K562 (cell line): ENCODE data around the gene CASKIN2. TPM values are rescaled to one million over a fixed set of nuclear protein-coding genes. Genes with fewer than 3 reads are reported as not detected.

Source experiments
- ATAC-seq: fragments of 200-7000 bp; cut with Tn5 transposase; 3 replicates; pipeline ENCODE4 v1.9.1; 2020; ENCODE audit warnings: moderate library complexity
- BruUV-seq: library from RNA; stranded (reverse); fragments of 400-500 nt; replicated peaks from 2 replicates; lab custom pipeline; 2021; lab: Mats Ljungman, UMichigan
- CTCF ChIA-PET: fragments of 300-600 bp; formaldehyde crosslinking; extraction: SDS; loops from one replicate; lab custom pipeline; 2021; ENCODE audit warnings: low intra/inter-chr PET ratio; lab: Yijun Ruan, JAX
- POLR2A ChIA-PET: fragments of 300-600, 350-650 bp; sonication (Branson Sonifier 250); formaldehyde crosslinking; extraction: SDS; loops from one replicate; lab custom pipeline; 2021; ENCODE audit warnings: antibody characterized with exemption, inconsistent platforms; lab: Yijun Ruan, JAX
- DNase-seq, 4 experiments: peaks; one replicate each; pipeline versions ENCODE4 v3.0.0 to v3.0.0-alpha.2; 2011 to 2018; ENCODE audit warnings: low spot score in 3 of 4, mixed read lengths in 3 of 4; ENCODE audit errors: extremely low read depth in 1 of 4
- FAIRE-seq: peaks from 2 replicates; lab custom pipeline; 2011; peaks lifted over from hg19 to GRCh38; lab: Jason Lieb, UNC
- H2AFZ ChIP-seq: 2 replicates; pipeline ENCODE4 v1.6.0; 2011; ENCODE audit warnings: low read depth, low read length, control low read depth, inconsistent platforms
- H3K27ac ChIP-seq: fragments of 200-600 bp; 3 replicates; pipeline ENCODE4 v1.8.0; 2011; ENCODE audit warnings: low read depth, mild to moderate bottlenecking, control low read depth, inconsistent platforms, low read length, moderate library complexity, mixed read lengths; ENCODE audit errors: extremely low read depth
- H3K27me3 ChIP-seq, 2 experiments: fragments of 300-600 bp in 1 of 2; 2 replicates in 1 of 2; 3 replicates in 1 of 2; pipeline versions ENCODE4 v1.6.0 to v1.8.0; 2011; ENCODE audit warnings: inconsistent platforms in 2 of 2, low read length in 2 of 2, mild to moderate bottlenecking in 1 of 2, mixed read lengths in 1 of 2, moderate library complexity in 1 of 2; ENCODE audit not compliant: control insufficient read depth in 2 of 2, insufficient read depth in 2 of 2
- H3K36me3 ChIP-seq: fragments of 300-600 bp; 3 replicates; pipeline ENCODE4 v1.8.0; 2011; ENCODE audit warnings: mild to moderate bottlenecking, low read length, inconsistent platforms; ENCODE audit not compliant: control insufficient read depth, insufficient read depth
- H3K4me1 ChIP-seq, 2 experiments: fragments of 200-600 bp in 1 of 2; replicated peaks in 1 of 2; 2 replicates in 1 of 2; 3 replicates in 1 of 2; pipeline versions ENCODE4 v1.5.1 to v1.8.0; 2011; ENCODE audit warnings: inconsistent platforms in 2 of 2, low read length in 2 of 2, mild to moderate bottlenecking in 1 of 2, mixed read lengths in 1 of 2, moderate library complexity in 1 of 2; ENCODE audit not compliant: control insufficient read depth in 2 of 2, insufficient read depth in 2 of 2
- H3K4me2 ChIP-seq: 2 replicates; pipeline ENCODE4 v1.6.1; 2011; ENCODE audit warnings: low read length, control low read depth, inconsistent platforms, mixed read lengths; ENCODE audit not compliant: insufficient read depth
- H3K4me3 ChIP-seq: fragments of 200-600 bp; sonication (generic), shearing (Covaris generic); 2 replicates; pipeline ENCODE4 v1.5.1; 2016; ENCODE audit warnings: control low read depth, inconsistent platforms
- H3K79me2 ChIP-seq: fragments of 200-600 bp; 3 replicates; pipeline ENCODE4 v1.8.0; 2011; ENCODE audit warnings: low read length, inconsistent platforms; ENCODE audit not compliant: control insufficient read depth, insufficient read depth
- H3K9ac ChIP-seq, 2 experiments: 2 replicates each; pipeline versions ENCODE4 v1.6.0 to v1.6.1; 2011; ENCODE audit warnings: low read depth in 2 of 2, low read length in 2 of 2, control low read depth in 1 of 2, inconsistent platforms in 1 of 2, mild to moderate bottlenecking in 1 of 2, mixed read lengths in 1 of 2; ENCODE audit not compliant: insufficient read depth in 1 of 2
- H3K9me1 ChIP-seq: one replicate; pipeline ENCODE4 v1.6.0; 2011; ENCODE audit warnings: inconsistent platforms, mild to moderate bottlenecking, low read length, moderate library complexity; ENCODE audit not compliant: control insufficient read depth, insufficient read depth
- H3K9me3 ChIP-seq: replicated peaks from 2 replicates; pipeline ENCODE4 v1.5.1; 2011; ENCODE audit warnings: low read depth, low read length, inconsistent platforms; ENCODE audit not compliant: control insufficient read depth, insufficient read depth
- H4K20me1 ChIP-seq: replicated peaks from 2 replicates; pipeline ENCODE4 v1.6.1; 2011; ENCODE audit warnings: low read length, inconsistent platforms, mixed read lengths; ENCODE audit not compliant: control insufficient read depth, insufficient read depth
- MAFK ChIP-seq: IDR thresholded peaks from 2 replicates; pipeline ENCODE4 v1.6.1; 2011; ENCODE audit warnings: low read length, improper control_type of control experiment
- POLR2G ChIP-seq: fragments of 200-400 bp; formaldehyde crosslinking; IDR thresholded peaks from 2 replicates; pipeline ENCODE4 v1.6.1; 2017; ENCODE audit warnings: low read depth, mild to moderate bottlenecking, antibody characterized with exemption, low read length, moderate library complexity
- RCOR1 ChIP-seq, 2 experiments: IDR thresholded peaks; 2 replicates each; pipeline ENCODE4 v1.6.1; 2012; ENCODE audit warnings: low read depth in 2 of 2, low read length in 2 of 2, borderline replicate concordance in 1 of 2, improper control_type of control experiment in 1 of 2
- TFAP4 ChIP-seq: sonication (generic); formaldehyde crosslinking; IDR thresholded peaks from 2 replicates; pipeline ENCODE4 v1.8.0; 2022; ENCODE audit warnings: missing genetic modification reagents, mild to moderate bottlenecking, moderate library complexity, borderline replicate concordance
- UBTF ChIP-seq, 2 experiments: IDR thresholded peaks; 2 replicates each; pipeline ENCODE4 v1.6.1; 2012; ENCODE audit warnings: improper control_type of control experiment in 2 of 2, low read depth in 2 of 2, low read length in 2 of 2, borderline replicate concordance in 1 of 2
- ZNF143 ChIP-seq: sonication (generic); formaldehyde crosslinking; IDR thresholded peaks from 2 replicates; pipeline ENCODE4 v1.9.0; 2022; ENCODE audit warnings: mild to moderate bottlenecking, missing genetic modification reagents
- ZNF57 ChIP-seq: fragments of 450-650 bp; formaldehyde crosslinking; IDR thresholded peaks from 2 replicates; pipeline ENCODE4 v1.4.0; 2020; ENCODE audit warnings: mild to moderate bottlenecking, moderate library complexity
- WGBS: fragments of 100-300 bp; shearing (Covaris generic); methylation state at CpG from one replicate; pipeline ENCODE4 v1.1.6; 2016; ENCODE audit warnings: low coverage, mixed read lengths; ENCODE audit not compliant: insufficient coverage; ENCODE audit errors: missing lambda C conversion rate; 5-methylcytosine and 5-hydroxymethylcytosine counted together
- in situ Hi-C: fragments of 300-500 bp; cut with MboI; formaldehyde crosslinking; loops from 4 replicates; pipeline ENCODE4 v1.15.0; 2018; ENCODE audit warnings: inconsistent platforms, mixed read lengths
- intact Hi-C: fragments of 100-400 bp; cut with micrococcal nuclease; formaldehyde crosslinking; loops from 2 replicates; pipeline ENCODE4 v1.14.2; 2022
- polyA plus RNA-seq, 8 experiments: library from polyadenylated mRNA; depleted of rRNA in 4 of 8; stranded (reverse) in 5 of 8; unstranded in 3 of 8; fragments of >200 nt; fragmentation: Nextera tagmentation in 2 of 8; fragmentation: Illumina TruSeq in 1 of 8; extraction: Ambion mirVana in 2 of 8; extraction: Trizol in 1 of 8; gene quantifications; 2 replicates each; pipeline versions ENCODE4 v1.2.1 to v1.2.3, GENCODE V29; 2011 to 2014; ENCODE audit warnings: inconsistent platforms in 1 of 8, missing spikeins in 1 of 8
- total RNA-seq, 7 experiments: library from RNA; depleted of rRNA in 6 of 7; stranded (reverse); fragments of >200 nt in 6 of 7; fragmentation: Illumina TruSeq in 2 of 7; extraction: Trizol in 2 of 7; gene quantifications; 2 replicates each; pipeline versions ENCODE4 v1.2.1 to v1.2.3, GENCODE V29; 2011 to 2021; ENCODE audit warnings: low replicate concordance in 1 of 7
- TF ChIP-seq, protein P1 (sequence below): sonication (generic); formaldehyde crosslinking; IDR thresholded peaks from 2 replicates; pipeline ENCODE4 v1.8.1; 2023; ENCODE audit warnings: mild to moderate bottlenecking, missing genetic modification reagents, moderate library complexity

Gene CASKIN2
- total and polyA plus RNA-seq, 9 of the 15 experiments (the other 6 are each of a cell fraction or from before 2014, with no cell fraction given) = 0.01 to 12.2 (median 2.1) TPM

GRCh38 chr17:75535119-75535537 is 19.8 kb upstream of the CASKIN2 start:
- no peaks in the 10 kb centered on the region for H3K79me2 ChIP-seq
- in situ Hi-C loops (no loop called here), intact Hi-C loops (no loop called here)
- TF ChIP-seq POLR2G (0 out of 2 replicates have a peak, but pooled peaks have one; percentile 22), RCOR1 (IDR thresholded peaks at IDR 0.05; ENCODE audit: borderline replicate concordance in 1 of 2, low read depth in 2 of 2, low read length in 2 of 2) (no peak)
- H3K9me3 ChIP-seq = no peaks in the 10 kb centered on the region
- no peaks in the 10 kb centered on the region for H3K27me3 ChIP-seq
- 0 out of 2 replicates have a peak, but pooled peaks cover 3% of the 10 kb centered on the region for H4K20me1 ChIP-seq
- 58% methylated on average over 15 of the region's 15 CpGs for WGBS
- no peak overlapping the region for H3K9ac ChIP-seq
- ChIA-PET CTCF (no interaction called here), POLR2A (interaction anchor here (0.6 to 1.6 kb wide), 4 partner anchors 8 to 58 kb away, joined by 3 to 6 read pairs (median 4); no protein-coding TSS in a partner anchor)
- BruUV-seq = no TSS peak
- no peak for FAIRE-seq
- no peak overlapping the region for H3K27ac ChIP-seq
- no peak overlapping the region for H3K4me2 ChIP-seq
- no peaks in the 10 kb centered on the region for H3K36me3 ChIP-seq
- ATAC-seq = no peak
- no peak overlapping the region for H3K4me3 ChIP-seq
- peaks cover 0 to 10% of the 10 kb centered on the region in 2 experiments; a peak in 2 of 5 replicates for H3K4me1 ChIP-seq
- no peak overlapping the region for H2AFZ ChIP-seq
- DNase-seq = no peak
- H3K9me1 ChIP-seq = no peaks in the 10 kb centered on the region

- ChIA-PET POLR2A (interaction anchor here (0.6 to 1.0 kb wide), 5 partner anchors 13 to 142 kb away, joined by 3 read pairs; no protein-coding TSS in a partner anchor), CTCF (no interaction called here)
- Histone ChIP-seq H2AFZ (no peak overlapping the region), H3K79me2 (peaks cover under 1% of the 10 kb centered on the region; the same call in 1 of the 3 replicates), H3K36me3 (no peaks in the 10 kb centered on the region), H3K27ac (no peak overlapping the region), H3K27me3 (no peaks in the 10 kb centered on the region), H4K20me1 (0 out of 2 replicates have a peak, but pooled peaks cover 3% of the 10 kb centered on the region), H3K4me1 (peaks cover under 1 to 13% of the 10 kb centered on the region in 2 experiments; a peak in 4 of 5 replicates), H3K4me2 (no peak overlapping the region), H3K9me1 (no peaks in the 10 kb centered on the region), H3K9me3 (no peaks in the 10 kb centered on the region), H3K4me3 (no peak overlapping the region), H3K9ac (peak overlapping the region in 1 of 2 experiments; percentile 65; a peak in 2 of 4 replicates)
- no peak for TF ChIP-seq UBTF (IDR thresholded peaks at IDR 0.05; ENCODE audit: borderline replicate concordance in 1 of 2, low read depth in 2 of 2, low read length in 2 of 2)
- no peak for TF ChIP-seq ZNF57
- no peak for TF ChIP-seq ZNF143 (CRISPR knock-in tag)
- TF ChIP-seq, protein P1, sequence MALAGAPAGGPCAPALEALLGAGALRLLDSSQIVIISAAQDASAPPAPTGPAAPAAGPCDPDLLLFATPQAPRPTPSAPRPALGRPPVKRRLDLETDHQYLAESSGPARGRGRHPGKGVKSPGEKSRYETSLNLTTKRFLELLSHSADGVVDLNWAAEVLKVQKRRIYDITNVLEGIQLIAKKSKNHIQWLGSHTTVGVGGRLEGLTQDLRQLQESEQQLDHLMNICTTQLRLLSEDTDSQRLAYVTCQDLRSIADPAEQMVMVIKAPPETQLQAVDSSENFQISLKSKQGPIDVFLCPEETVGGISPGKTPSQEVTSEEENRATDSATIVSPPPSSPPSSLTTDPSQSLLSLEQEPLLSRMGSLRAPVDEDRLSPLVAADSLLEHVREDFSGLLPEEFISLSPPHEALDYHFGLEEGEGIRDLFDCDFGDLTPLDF (CRISPR knock-in tag) = no peak
- TF ChIP-seq MAFK = no peak
- no peak for TF ChIP-seq TFAP4
- no peak for ATAC-seq
- intact Hi-C loops (no loop called here), in situ Hi-C loops (no loop called here)
- no TSS peak for BruUV-seq
- 81% methylated on average over 7 of the region's 7 CpGs for WGBS
- DNase-seq = no peak
- no peak for FAIRE-seq
Measured at GRCh38 chr17:75531721-75532072, 16.4 kb upstream of the CASKIN2 start.
